Measurements from ENCODE around the gene SDHC. TPM values are rescaled to one million over a fixed set of nuclear protein-coding genes. Genes with fewer than 3 reads are reported as not detected.

Gene SDHC
- total RNA-seq, 1 experiment from 2014 or later, result 192 TPM

DNA sequence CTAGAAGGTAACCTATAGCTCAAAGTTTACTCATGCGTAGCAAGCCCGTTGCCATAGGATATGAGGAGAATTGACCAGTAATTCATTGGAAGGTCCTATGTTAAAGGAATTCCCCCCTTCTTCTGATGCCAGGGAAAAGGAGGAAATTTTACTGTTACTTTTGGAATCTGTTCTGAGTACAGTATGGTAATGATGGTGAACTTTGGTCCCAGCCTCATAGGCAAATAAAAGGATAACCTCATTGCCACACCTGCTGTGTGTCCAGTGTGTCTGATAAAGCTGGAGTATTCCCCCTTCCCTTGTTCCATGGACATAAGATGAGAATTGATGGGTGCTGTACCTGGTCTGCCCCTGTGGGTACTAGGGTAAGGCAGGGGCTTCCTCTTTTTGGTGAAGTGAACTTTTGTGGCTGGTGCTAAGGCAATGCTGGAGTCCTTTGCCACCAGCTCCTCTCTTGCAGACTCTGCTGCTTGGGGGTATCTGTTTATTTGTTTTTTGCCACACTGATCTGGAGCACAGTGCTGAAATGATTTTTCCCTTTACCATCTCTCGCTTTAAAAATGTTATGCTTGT lies 26.6 kb upstream of the SDHC start:
- 0 out of 4 replicates have a peak, but pooled peaks cover 0 to 2% of the 10 kb centered on the region in 2 experiments for H3K4me1 ChIP-seq (ENCODE audit: control insufficient read depth in 1 of 2, insufficient read depth in 2 of 2, low read length in 2 of 2)
- peaks cover 20% of the 10 kb centered on the region; the same call in 1 of the 2 replicates for H3K27me3 ChIP-seq (ENCODE audit: insufficient read depth, low read length)
- no peaks in the 10 kb centered on the region for H3K36me3 ChIP-seq (ENCODE audit: control insufficient read depth in 1 of 2, insufficient read depth in 2 of 2, low read length in 2 of 2)
- intact Hi-C loops (cut with micrococcal nuclease), result no loop called here
- no peak overlapping the region for H3K4me2 ChIP-seq (ENCODE audit: low read length)
- no peak for ATAC-seq
- no peaks in the 10 kb centered on the region for H3K79me2 ChIP-seq (ENCODE audit: insufficient read depth, low read length)
- DNase-seq (ENCODE audit: low read depth, low spot score), result no peak
- RAD21 ChIA-PET (ENCODE audit: low non-redundant PET in 1 of 2, low total read pairs in 2 of 2, uncharacterized antibody in 2 of 2, unreplicated experiment in 2 of 2), result no interaction called here
- CTCF ChIA-PET, result interaction anchor here (0.9 kb wide), 1 partner anchor 62 kb away, joined by 4 read pairs; the partner anchor contains the start of gene TOMM40L
- no peaks in the 10 kb centered on the region for H3K9me3 ChIP-seq (ENCODE audit: control insufficient read depth in 1 of 2, insufficient read depth in 1 of 2, low read depth in 1 of 2, low read length in 2 of 2)
- H3K27ac ChIP-seq (ENCODE audit: low read depth, low read length), result no peak overlapping the region
- H2AFZ ChIP-seq (ENCODE audit: low read depth, low read length, poor library complexity, severe bottlenecking), result no peak overlapping the region
- no peaks in the 10 kb centered on the region for H3K9me2 ChIP-seq (ENCODE audit: insufficient read depth)
- H3K4me3 ChIP-seq (replicated peaks in 1 of 2; ENCODE audit: low read depth in 1 of 2, low read length in 2 of 2), result no peak overlapping the region
- no peaks in the 10 kb centered on the region for H4K20me1 ChIP-seq (ENCODE audit: insufficient read depth)
- no TSS peak for BruUV-seq (replicated peaks)
- TF ChIP-seq CBX3 (IDR thresholded peaks at IDR 0.05; ENCODE audit: low read depth), result no peak
- TF ChIP-seq ZNF274 (IDR thresholded peaks at IDR 0.05; ENCODE audit: low read depth, low read length), result no peak
- TF ChIP-seq ZFX (IDR thresholded peaks at IDR 0.05), result no peak
- TF ChIP-seq, protein P1, sequence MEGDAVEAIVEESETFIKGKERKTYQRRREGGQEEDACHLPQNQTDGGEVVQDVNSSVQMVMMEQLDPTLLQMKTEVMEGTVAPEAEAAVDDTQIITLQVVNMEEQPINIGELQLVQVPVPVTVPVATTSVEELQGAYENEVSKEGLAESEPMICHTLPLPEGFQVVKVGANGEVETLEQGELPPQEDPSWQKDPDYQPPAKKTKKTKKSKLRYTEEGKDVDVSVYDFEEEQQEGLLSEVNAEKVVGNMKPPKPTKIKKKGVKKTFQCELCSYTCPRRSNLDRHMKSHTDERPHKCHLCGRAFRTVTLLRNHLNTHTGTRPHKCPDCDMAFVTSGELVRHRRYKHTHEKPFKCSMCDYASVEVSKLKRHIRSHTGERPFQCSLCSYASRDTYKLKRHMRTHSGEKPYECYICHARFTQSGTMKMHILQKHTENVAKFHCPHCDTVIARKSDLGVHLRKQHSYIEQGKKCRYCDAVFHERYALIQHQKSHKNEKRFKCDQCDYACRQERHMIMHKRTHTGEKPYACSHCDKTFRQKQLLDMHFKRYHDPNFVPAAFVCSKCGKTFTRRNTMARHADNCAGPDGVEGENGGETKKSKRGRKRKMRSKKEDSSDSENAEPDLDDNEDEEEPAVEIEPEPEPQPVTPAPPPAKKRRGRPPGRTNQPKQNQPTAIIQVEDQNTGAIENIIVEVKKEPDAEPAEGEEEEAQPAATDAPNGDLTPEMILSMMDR (IDR thresholded peaks at IDR 0.05 in 2 of 3, conservative IDR thresholded peaks at IDR 0.05 in 1 of 3; ENCODE audit: borderline replicate concordance in 1 of 3, insufficient read depth in 1 of 3, low read depth in 2 of 3, low read length in 2 of 3), result no peak
- TF ChIP-seq RAD21 (IDR thresholded peaks at IDR 0.05; ENCODE audit: low read depth), result no peak
- no peak for TF ChIP-seq SP1 (IDR thresholded peaks at IDR 0.05; ENCODE audit: low read depth)
- no peak for TF ChIP-seq JUND (IDR thresholded peaks at IDR 0.05)
- TF ChIP-seq, protein P2, sequence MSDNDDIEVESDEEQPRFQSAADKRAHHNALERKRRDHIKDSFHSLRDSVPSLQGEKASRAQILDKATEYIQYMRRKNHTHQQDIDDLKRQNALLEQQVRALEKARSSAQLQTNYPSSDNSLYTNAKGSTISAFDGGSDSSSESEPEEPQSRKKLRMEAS (IDR thresholded peaks at IDR 0.05), result no peak
- no peak for TF ChIP-seq POLR2A (IDR thresholded peaks at IDR 0.05; ENCODE audit: borderline replicate concordance, extremely low read depth, insufficient read depth, insufficient read length)
- no peak for TF ChIP-seq SIN3A (IDR thresholded peaks at IDR 0.05; ENCODE audit: low read depth)
- TF ChIP-seq SRF (IDR thresholded peaks at IDR 0.05; ENCODE audit: low read depth), result no peak
- TF ChIP-seq, protein P3, sequence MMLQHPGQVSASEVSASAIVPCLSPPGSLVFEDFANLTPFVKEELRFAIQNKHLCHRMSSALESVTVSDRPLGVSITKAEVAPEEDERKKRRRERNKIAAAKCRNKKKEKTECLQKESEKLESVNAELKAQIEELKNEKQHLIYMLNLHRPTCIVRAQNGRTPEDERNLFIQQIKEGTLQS (IDR thresholded peaks at IDR 0.05), result no peak
- TF ChIP-seq POLR2AphosphoS5 (IDR thresholded peaks at IDR 0.05; ENCODE audit: low read depth, low read length), result no peak
- no peak for TF ChIP-seq TCF7L2 (IDR thresholded peaks at IDR 0.05; ENCODE audit: borderline replicate concordance, extremely low read depth, insufficient read depth, insufficient read length)
- TF ChIP-seq ELF1 (IDR thresholded peaks at IDR 0.05; ENCODE audit: borderline replicate concordance, low read depth), result no peak
- TF ChIP-seq YY1 (IDR thresholded peaks at IDR 0.05; ENCODE audit: extremely low read depth, insufficient replicate concordance, low read depth, low read length), result no peak
- TF ChIP-seq, protein P4, sequence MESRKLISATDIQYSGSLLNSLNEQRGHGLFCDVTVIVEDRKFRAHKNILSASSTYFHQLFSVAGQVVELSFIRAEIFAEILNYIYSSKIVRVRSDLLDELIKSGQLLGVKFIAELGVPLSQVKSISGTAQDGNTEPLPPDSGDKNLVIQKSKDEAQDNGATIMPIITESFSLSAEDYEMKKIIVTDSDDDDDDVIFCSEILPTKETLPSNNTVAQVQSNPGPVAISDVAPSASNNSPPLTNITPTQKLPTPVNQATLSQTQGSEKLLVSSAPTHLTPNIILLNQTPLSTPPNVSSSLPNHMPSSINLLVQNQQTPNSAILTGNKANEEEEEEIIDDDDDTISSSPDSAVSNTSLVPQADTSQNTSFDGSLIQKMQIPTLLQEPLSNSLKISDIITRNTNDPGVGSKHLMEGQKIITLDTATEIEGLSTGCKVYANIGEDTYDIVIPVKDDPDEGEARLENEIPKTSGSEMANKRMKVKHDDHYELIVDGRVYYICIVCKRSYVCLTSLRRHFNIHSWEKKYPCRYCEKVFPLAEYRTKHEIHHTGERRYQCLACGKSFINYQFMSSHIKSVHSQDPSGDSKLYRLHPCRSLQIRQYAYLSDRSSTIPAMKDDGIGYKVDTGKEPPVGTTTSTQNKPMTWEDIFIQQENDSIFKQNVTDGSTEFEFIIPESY (IDR thresholded peaks at IDR 0.05; ENCODE audit: extremely low read depth, insufficient replicate concordance, low read length), result no peak
- no peak for TF ChIP-seq FOSL1 (IDR thresholded peaks at IDR 0.05; ENCODE audit: low read depth)
- TF ChIP-seq EZH2 (IDR thresholded peaks at IDR 0.05), result no peak
- H3K9ac ChIP-seq (ENCODE audit: low read length), result no peak overlapping the region
- POLR2A ChIA-PET, result no interaction called here

All from HCT116 (cell line).